ENCODE measurements around the gene HDAC1.
"Not testable (repeated sequence)": the region's sequence is repeated elsewhere in the genome, so short reads cannot be mapped to it uniquely, and the experiment has no call there.

HDAC1 gene

GRCh38 chr1:32353886-32354570 is 62.1 kb downstream of the HDAC1 start:
- H3K27me3 Mint-ChIP-seq: no peaks in the 10 kb centered on the region
- H3K4me1 Mint-ChIP-seq: peaks cover 27 to 50% of the 10 kb centered on the region in 2 donors
- H3K27ac Mint-ChIP-seq: no peak overlapping the region
- H3K36me3 Mint-ChIP-seq: peaks cover 4 to 14% of the 10 kb centered on the region in 2 donors
- H3K9me3 Mint-ChIP-seq: peaks cover 0 to 1% of the 10 kb centered on the region in 2 donors
- ATAC-seq (replicated peaks): no peak
- no peak overlapping the region for H3K4me3 Mint-ChIP-seq
- no peak for DNase-seq

- peaks cover 31 to 54% of the 10 kb centered on the region in 2 donors for H3K4me1 Mint-ChIP-seq
- not testable (repeated sequence) for H3K4me3 Mint-ChIP-seq; ATAC-seq (replicated peaks); H3K27me3 Mint-ChIP-seq; H3K27ac Mint-ChIP-seq; DNase-seq; H3K9me3 Mint-ChIP-seq
- peaks cover 4 to 15% of the 10 kb centered on the region in 2 donors for H3K36me3 Mint-ChIP-seq
Observed at GRCh38 chr1:32355778-32356177, 63.9 kb downstream of the HDAC1 start.

- Mint-ChIP-seq H3K4me3 (no peak overlapping the region), H3K36me3 (peaks cover 5 to 16% of the 10 kb centered on the region in 2 donors), H3K27ac (peak overlapping the region; percentile 7), H3K9me3 (no peaks in the 10 kb centered on the region), H3K4me1 (peaks cover 32 to 55% of the 10 kb centered on the region in 2 donors), H3K27me3 (peaks cover 0 to 5% of the 10 kb centered on the region in 2 donors)
- DNase-seq (no peak), ATAC-seq (replicated peaks) (no peak)
Observed at GRCh38 chr1:32356478-32356877, 64.6 kb downstream of the HDAC1 start.

- Mint-ChIP-seq H3K27me3 (peaks cover 0 to 5% of the 10 kb centered on the region in 2 donors), H3K9me3 (no peaks in the 10 kb centered on the region), H3K4me3 (no peak overlapping the region), H3K36me3 (peaks cover 9 to 20% of the 10 kb centered on the region in 2 donors), H3K27ac (no peak overlapping the region), H3K4me1 (peaks cover 37 to 64% of the 10 kb centered on the region in 2 donors)
- DNase-seq (no peak), ATAC-seq (replicated peaks) (no peak)
Observed at GRCh38 chr1:32357614-32358013, 65.7 kb downstream of the HDAC1 start.

- Mint-ChIP-seq H3K27me3 (peaks cover 0 to 5% of the 10 kb centered on the region in 2 donors), H3K27ac (no peak overlapping the region), H3K9me3 (no peaks in the 10 kb centered on the region), H3K4me1 (peaks cover 34 to 62% of the 10 kb centered on the region in 2 donors), H3K36me3 (peaks cover 12 to 27% of the 10 kb centered on the region in 2 donors), H3K4me3 (no peak overlapping the region)
- no peak for ATAC-seq (replicated peaks)
- DNase-seq: no peak
Observed at GRCh38 chr1:32358435-32358834, 66.6 kb downstream of the HDAC1 start.

- H3K4me3 Mint-ChIP-seq: peak overlapping the region in 1 of 2 donors; percentile 23
- H3K36me3 Mint-ChIP-seq: peaks cover 16 to 34% of the 10 kb centered on the region in 2 donors
- peaks cover 28 to 54% of the 10 kb centered on the region in 2 donors for H3K4me1 Mint-ChIP-seq
- no peak overlapping the region for H3K27ac Mint-ChIP-seq
- peaks cover 0 to 5% of the 10 kb centered on the region in 2 donors for H3K27me3 Mint-ChIP-seq
- H3K9me3 Mint-ChIP-seq: no peaks in the 10 kb centered on the region
- DNase-seq (no peak), ATAC-seq (replicated peaks) (no peak)
Observed at GRCh38 chr1:32361308-32361673, 69.4 kb downstream of the HDAC1 start.

- peak; percentile 19 for DNase-seq
- peaks cover 26 to 54% of the 10 kb centered on the region in 2 donors for H3K4me1 Mint-ChIP-seq
- peaks cover 16 to 40% of the 10 kb centered on the region in 2 donors for H3K36me3 Mint-ChIP-seq
- H3K27me3 Mint-ChIP-seq: peaks cover 0 to 5% of the 10 kb centered on the region in 2 donors
- H3K4me3 Mint-ChIP-seq: peak overlapping the region; percentile 59 to 73
- peak; percentile 46 to 63 for ATAC-seq (replicated peaks)
- H3K27ac Mint-ChIP-seq: peak overlapping the region; percentile 87
- H3K9me3 Mint-ChIP-seq: no peaks in the 10 kb centered on the region
Observed at GRCh38 chr1:32361674-32362473, 70.0 kb downstream of the HDAC1 start.

- peaks cover 23 to 48% of the 10 kb centered on the region in 2 donors for H3K4me1 Mint-ChIP-seq
- ATAC-seq (replicated peaks) (no peak), DNase-seq (no peak)
- H3K9me3 Mint-ChIP-seq: no peaks in the 10 kb centered on the region
- peak within 1 kb of the TSS; percentile 59 to 73 for H3K4me3 Mint-ChIP-seq
- H3K27ac Mint-ChIP-seq: peak within 1 kb of the TSS; percentile 87
- H3K27me3 Mint-ChIP-seq: peaks cover 0 to 5% of the 10 kb centered on the region in 2 donors
- H3K36me3 Mint-ChIP-seq: peaks cover 20 to 44% of the 10 kb centered on the region in 2 donors
Observed at GRCh38 chr1:32362474-32363313, 70.8 kb downstream of the HDAC1 start, which contains the start of the genes FAM229A and TSSK3. Gene FAM229A (minus strand): TSS chr1:32362485. CDS start chr1:32362091, 394 bp downstream. Gene TSSK3 (plus strand): TSS chr1:32362539. CDS start chr1:32362702, 163 bp downstream.

GRCh38 chr1:32363713-32364112 is 71.8 kb downstream of the HDAC1 start:
- Mint-ChIP-seq H3K9me3 (no peaks in the 10 kb centered on the region), H3K36me3 (peaks cover 23 to 49% of the 10 kb centered on the region in 2 donors), H3K4me3 (no peak overlapping the region), H3K27ac (no peak overlapping the region), H3K4me1 (peaks cover 20 to 40% of the 10 kb centered on the region in 2 donors), H3K27me3 (peaks cover 0 to 5% of the 10 kb centered on the region in 2 donors)
- DNase-seq: no peak
- no peak for ATAC-seq (replicated peaks)

- Mint-ChIP-seq H3K36me3 (peaks cover 27 to 53% of the 10 kb centered on the region in 2 donors), H3K27me3 (peaks cover 0 to 5% of the 10 kb centered on the region in 2 donors), H3K9me3 (no peaks in the 10 kb centered on the region), H3K27ac (no peak overlapping the region), H3K4me1 (peaks cover 13 to 30% of the 10 kb centered on the region in 2 donors), H3K4me3 (no peak overlapping the region)
- DNase-seq (no peak), ATAC-seq (replicated peaks) (no peak)
Observed at GRCh38 chr1:32364836-32365235, 73.0 kb downstream of the HDAC1 start.

GRCh38 chr1:32365445-32365844 is 73.6 kb downstream of the HDAC1 start:
- Mint-ChIP-seq H3K27me3 (peaks cover 0 to 5% of the 10 kb centered on the region in 2 donors), H3K36me3 (peaks cover 27 to 53% of the 10 kb centered on the region in 2 donors), H3K27ac (peak overlapping the region; percentile 68), H3K4me1 (peaks cover 11 to 24% of the 10 kb centered on the region in 2 donors), H3K4me3 (no peak overlapping the region), H3K9me3 (no peaks in the 10 kb centered on the region)
- ATAC-seq (replicated peaks) (no peak), DNase-seq (no peak)

- no peak overlapping the region for H3K27ac Mint-ChIP-seq
- no peak for DNase-seq
Observed at GRCh38 chr1:32367912-32368635, 76.2 kb downstream of the HDAC1 start.

GRCh38 chr1:32372149-32372756 is 80.4 kb downstream of the HDAC1 start:
- Mint-ChIP-seq H3K27ac (peak overlapping the region; percentile 56), H3K4me1 (peaks cover 26 to 29% of the 10 kb centered on the region in 2 donors), H3K4me3 (no peak overlapping the region), H3K9me3 (no peaks in the 10 kb centered on the region), H3K27me3 (no peaks in the 10 kb centered on the region), H3K36me3 (peaks cover 35 to 55% of the 10 kb centered on the region in 2 donors)
- peak; percentile 38 for DNase-seq
- ATAC-seq (replicated peaks): peak; percentile 87 to 92

More at GRCh38 chr1:32367912-32368635, 76.2 kb downstream of the HDAC1 start:
- H3K9me3 Mint-ChIP-seq: no peaks in the 10 kb centered on the region
- no peaks in the 10 kb centered on the region for H3K27me3 Mint-ChIP-seq
- peaks cover 23 to 55% of the 10 kb centered on the region in 2 donors for H3K36me3 Mint-ChIP-seq
- H3K4me3 Mint-ChIP-seq: no peak overlapping the region
- no peak for ATAC-seq (replicated peaks)
- peaks cover 14 to 17% of the 10 kb centered on the region in 2 donors for H3K4me1 Mint-ChIP-seq
